Stimulated activated CD4-positive, alpha-beta T cell treated with anti-CD3 and anti-CD28 coated beads, TNF-alpha, amount 100 ng/mL, for 48 hours (primary cell): ENCODE measurements around the gene ACSS2.

ENCODE experiments used
- DNase-seq, 3 donors: peaks; one replicate each; pipeline ENCODE4 v3.0.0-alpha.2; 2020; ENCODE audit warnings: low read depth in 3 of 3

ACSS2 gene

DNA sequence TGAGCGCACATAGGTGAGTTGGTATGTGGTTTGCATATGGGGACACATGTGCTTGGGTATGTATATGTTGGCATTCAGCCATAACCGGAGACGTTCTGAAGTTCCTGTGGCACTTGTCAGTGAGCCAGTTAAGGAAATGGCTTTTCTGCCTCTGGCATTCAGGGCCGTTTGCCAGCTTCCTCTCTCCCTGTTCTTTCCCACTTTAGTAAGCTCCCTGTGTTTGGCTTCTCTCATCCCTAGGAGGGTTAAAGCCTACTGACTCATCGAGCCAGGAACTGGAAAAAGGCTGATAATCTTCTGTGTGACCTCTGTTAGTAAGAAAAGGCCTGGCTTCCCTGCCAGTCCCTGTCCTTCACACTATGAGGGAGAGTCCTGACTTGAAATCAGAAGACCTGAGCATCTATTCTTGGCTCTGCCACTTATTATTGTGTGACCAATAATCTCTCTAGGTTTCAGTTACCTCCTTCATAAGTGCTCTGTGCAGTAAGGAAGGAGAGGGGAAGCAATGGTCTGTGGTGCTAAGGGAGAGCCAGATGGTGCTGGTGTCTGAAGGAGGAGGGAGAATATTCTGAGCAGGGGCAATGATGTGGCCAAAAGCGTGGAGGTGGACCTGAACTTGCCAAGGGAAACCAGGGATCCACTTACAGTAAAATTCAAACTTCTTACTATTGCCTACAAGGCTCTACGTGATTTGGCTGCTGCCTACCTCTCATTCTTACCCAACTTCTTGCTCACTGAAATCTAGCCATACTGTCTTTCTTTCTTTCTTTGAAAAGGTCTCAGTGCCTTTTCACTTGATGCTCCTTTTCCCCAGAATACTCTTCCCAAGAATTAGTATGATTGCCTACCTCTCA lies 31.4 kb downstream of the ACSS2 start:
- no peak for DNase-seq

DNA sequence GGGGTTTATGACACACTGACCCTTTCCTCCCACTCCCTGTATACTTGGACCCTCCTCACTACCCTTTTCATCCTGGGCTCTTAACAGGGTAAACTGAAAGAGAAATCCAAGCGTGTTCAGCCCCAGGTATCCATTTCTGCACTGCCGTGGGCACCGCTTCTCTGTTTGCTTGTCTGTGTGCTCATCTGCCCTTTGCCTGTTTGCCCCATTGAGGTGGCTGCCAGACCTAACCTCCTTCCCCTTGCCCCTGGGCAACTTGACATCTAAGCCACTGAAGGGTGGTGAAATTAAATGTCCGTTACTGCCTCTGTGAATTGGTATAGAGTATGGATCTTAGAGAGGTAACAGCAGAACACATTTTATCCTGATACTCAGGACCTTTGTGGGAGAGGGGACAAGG lies 38.7 kb downstream of the ACSS2 start:
- no peak for DNase-seq

DNA sequence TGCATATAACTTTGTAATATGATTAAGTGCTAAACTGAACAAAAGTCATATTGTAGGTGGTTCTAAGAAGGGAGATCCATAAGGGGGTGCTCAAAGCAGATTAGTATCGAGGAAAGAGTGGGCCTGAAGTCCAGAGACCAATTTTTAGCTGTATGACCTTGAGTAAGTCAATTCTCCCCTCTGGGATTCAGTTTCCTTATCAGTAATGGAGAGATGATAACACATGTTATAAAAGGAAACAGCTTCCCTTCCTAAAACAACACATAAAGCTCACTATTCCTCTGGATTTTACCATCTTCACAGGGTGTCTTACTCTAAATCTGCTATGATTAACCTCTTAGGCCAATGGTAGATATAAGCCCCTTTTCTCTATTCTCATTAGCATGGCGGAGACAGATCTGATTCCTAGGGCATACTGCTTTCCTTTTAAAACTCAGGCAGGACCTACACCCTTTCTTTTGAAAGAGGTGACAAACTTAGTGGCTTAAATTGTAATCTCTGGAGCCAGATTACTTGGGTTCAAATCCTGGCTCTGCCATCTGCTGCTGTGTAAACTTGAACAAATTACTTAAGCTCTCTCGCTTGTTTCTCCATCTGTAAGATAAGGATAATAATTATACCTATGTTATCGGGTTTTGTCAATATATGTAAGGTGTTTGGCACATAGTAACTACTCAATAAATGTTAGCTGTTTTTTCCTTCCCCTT lies 39.5 kb downstream of the ACSS2 start:
- DNase-seq = no peak

GRCh38 chr20:34916774-34917354 lies 40.5 kb downstream of the ACSS2 start:
- no peak for DNase-seq

DNA sequence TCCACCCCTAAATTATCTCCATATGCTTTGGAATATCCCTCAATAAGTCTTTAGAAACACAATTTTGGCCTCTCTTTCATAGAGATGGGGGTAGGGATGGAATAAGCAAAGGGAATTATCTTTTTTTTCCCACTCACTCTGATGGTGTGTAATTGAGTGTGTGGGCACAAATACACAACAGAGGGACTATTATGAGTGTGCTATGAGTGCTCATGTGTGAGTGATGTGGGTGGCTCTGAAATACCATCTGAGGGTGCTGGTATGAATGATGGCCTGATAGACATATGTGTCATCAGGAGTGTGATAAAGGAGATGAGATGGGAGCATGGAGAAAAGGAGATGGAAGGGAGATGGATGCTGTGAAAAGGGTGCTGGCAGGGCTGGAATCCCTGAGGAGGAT lies 43.6 kb downstream of the ACSS2 start:
- DNase-seq = no peak

DNA sequence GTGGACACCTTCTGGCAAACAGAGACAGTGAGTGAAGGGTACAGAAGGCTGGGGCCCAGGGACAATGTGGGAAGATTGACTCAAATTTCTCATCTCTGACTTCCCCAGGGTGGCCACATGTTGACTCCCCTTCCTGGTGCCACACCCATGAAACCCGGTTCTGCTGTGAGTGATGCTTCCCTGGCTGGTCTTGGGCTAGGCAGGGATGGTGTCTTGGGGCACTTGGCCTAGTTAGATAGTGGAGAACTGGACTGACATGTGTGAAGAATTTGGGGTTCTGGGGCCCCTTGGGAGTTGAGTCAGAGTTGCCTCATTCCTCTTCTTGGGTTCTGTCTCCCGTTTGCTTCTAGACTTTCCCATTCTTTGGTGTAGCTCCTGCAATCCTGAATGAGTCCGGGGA lies 45.0 kb downstream of the ACSS2 start:
- no peak for DNase-seq

DNA sequence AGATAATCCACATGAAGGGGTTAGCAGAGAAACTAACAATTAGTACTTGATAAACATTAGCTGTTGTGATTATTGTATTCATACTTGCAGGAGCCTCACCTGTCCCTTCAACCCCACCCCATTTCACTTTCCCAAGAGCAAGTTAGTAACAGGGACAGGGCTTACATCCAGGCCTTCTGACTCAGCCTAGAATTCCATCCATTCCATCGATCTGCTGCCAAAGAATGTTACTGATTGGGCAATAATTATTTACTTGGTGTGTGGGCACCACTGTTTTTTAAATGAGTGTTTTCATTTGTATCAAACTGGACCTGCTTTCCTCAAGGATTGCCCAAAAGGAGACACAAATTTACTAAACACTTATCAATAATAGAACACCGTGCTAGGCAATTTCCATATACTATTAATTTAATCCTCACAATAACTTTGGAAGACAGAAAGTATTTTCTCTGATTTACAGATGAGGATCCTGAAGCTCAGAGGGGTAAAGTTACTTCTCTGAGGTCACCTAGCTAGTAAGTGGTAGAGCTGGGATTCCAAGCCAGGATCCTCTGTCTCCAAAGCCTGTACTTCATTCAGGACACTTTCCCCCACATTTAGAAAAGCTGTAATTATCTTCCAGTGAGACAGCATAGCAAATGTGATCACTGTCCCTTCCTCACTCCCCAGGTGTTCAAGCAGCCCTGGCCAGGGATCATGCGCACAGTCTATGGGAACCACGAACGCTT lies 46.4 kb downstream of the ACSS2 start:
- no peak for DNase-seq

GRCh38 chr20:34923414-34923813 lies 47.0 kb downstream of the ACSS2 start:
- no peak for DNase-seq

DNA sequence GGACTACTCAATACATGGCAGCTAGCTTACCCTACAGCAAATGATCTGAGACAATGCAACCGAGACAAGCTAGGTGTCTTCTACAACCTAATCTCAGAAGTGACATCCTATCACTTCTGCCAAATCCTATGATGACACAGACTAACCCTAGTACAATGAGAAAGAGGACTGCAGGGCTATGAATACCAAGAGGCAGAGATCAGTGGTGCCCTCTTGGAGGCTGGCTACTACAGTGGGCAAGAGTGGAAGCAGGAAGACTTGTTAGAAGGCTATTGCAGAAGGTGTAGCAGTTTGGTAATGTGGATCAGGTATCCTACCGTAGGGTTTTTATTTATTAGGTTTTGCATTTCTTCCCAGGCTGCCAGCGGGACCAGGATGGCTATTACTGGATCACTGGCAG lies 48.9 kb downstream of the ACSS2 start:
- DNase-seq = no peak

- no peak for DNase-seq
Observed at GRCh38 chr20:34925981-34926380, 49.6 kb downstream of the ACSS2 start.

GRCh38 chr20:34926581-34926980 lies 50.2 kb downstream of the ACSS2 start:
- DNase-seq = no peak

- no peak for DNase-seq
Observed at GRCh38 chr20:34927736-34928135, 51.3 kb downstream of the ACSS2 start.

GRCh38 chr20:34928411-34928810 lies 52.0 kb downstream of the ACSS2 start:
- no peak for DNase-seq

GRCh38 chr20:34931771-34932170 lies 55.4 kb downstream of the ACSS2 start:
- no peak for DNase-seq

DNA sequence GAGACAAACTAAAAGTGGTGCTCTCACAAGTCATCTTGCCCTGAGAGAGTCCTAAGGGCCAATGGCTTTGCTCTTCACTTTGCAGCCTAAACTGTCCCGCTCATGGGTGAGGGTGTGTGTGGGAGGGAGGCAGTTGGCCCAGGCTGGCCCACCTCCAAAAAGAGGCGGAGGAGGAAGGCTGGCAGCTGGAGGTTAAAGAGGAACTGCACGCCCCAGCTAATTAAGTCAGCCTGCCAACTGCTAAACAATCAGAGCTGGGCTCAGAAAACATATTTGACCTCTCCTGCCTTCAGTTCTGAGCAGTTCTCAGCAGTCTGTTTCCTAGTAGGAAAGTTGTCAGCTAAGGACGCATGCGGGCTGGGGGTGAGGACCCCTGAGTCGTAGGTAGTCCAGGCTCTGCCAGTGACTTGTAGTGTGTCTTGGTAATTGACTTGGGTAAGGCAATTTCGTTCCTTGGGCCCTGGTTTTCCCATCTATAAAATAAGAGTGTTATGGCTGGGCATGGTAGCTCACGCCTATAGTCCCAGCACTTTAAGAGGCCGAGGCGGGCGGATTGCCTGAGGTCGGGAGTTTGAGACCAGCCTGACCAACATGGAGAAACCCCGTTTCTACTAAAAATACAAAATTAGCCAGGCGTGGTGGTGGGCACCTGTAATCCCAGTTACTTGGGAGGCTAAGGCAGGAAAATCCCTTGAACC lies 62.2 kb downstream of the ACSS2 start:
- DNase-seq = no peak

GRCh38 chr20:34940081-34940481 lies 63.7 kb downstream of the ACSS2 start:
- DNase-seq = no peak

DNA sequence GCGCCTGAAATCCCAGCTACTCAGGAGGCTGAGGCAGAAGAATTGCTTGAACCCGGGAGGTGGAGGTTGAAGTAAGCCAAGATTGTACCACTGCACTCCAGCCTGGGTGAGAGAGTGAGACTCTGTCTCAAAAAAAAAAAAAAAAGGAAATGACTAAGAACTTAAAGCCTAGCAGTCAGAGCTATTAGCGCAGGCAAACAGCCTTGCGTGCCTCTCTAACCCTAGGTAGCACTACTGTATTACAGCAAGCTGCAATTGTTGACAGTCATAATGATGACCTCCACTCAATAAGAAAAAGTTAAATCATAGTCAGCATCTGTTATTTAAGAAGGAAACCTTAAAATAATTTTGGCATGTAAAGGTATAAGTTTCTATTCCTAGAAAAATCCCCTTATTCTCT lies 64.8 kb downstream of the ACSS2 start:
- no peak for DNase-seq

DNA sequence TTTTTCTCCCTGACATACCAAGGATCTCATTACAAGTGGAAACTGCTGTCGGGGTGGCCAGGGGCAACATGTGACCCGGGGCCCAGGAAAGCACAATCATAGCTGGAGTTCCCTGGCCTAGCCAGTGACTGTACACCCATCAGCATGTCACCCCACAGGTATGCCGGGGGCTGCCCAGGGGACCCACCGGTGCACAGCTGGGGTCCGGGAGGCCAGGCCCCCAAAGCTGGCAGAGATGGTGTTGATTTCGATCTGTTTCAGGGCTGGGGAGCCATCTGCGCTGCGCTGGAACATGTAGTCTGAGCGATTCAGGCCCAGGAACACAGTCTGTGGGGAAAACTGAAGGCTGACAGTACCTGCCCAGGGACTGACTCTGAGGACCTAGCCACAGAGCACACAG lies 65.9 kb downstream of the ACSS2 start:
- no peak for DNase-seq

GRCh38 chr20:34943808-34944567 lies 67.6 kb downstream of the ACSS2 start:
- DNase-seq = no peak

DNA sequence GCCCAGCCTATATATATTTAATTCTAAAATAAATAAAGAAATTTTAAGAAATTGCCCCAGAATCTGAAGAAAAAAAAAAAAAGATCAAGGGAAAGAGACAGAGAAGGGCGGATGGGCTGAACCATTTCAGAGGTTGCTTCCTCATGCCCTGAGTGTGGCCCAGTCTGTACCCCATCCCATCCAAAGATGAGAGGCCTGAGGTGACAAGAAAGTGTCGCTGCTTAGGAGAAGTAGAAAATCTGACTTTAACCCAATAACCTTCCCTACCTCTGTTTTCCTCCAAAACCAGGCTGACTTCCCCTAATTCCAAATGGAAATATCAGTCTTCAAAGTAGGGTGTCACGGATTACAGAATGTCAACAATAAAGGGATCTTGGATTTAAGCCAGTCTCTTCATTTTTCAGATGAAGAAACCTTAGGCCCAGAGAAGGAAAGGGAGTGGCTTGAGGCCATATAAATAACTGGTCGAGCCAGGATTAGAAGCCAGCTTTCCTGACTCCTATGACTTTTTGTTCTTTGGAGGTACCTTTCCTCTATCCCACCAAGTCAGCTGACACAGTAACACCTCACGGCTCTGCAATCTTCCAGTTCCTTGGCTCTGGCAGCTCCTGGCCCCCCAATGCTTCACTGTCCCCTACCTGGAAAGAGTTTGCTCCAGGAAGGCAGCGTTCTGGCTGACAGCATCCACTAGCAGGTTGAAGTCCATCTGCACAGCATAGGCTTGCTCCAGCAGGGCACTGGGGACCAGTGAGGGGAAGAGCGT lies 69.1 kb downstream of the ACSS2 start:
- DNase-seq = no peak
